Superior temporal gyrus (tissue), 1 donor: Measurements from ENCODE around the gene SORT1.
"Not testable (repeated sequence)": the region's sequence is repeated elsewhere in the genome, so short reads cannot be mapped to it uniquely, and the experiment has no call there.

Experiments used
- DNase-seq: peaks from one replicate; pipeline ENCODE4 v3.0.0-alpha.2; 2016; ENCODE audit errors: extremely low spot score

The SORT1 gene

GRCh38 chr1:109341944-109342930 is 55.5 kb downstream of the SORT1 start:
- no peak for DNase-seq

GRCh38 chr1:109338608-109339007 is 59.1 kb downstream of the SORT1 start:
- DNase-seq: no peak

GRCh38 chr1:109338091-109338490 is 59.6 kb downstream of the SORT1 start:
- no peak for DNase-seq

- no peak for DNase-seq
These were observed 62.6 kb downstream of the SORT1 start for GRCh38 chr1:109335091-109335490.

- no peak for DNase-seq
These were observed 66.6 kb downstream of the SORT1 start for GRCh38 chr1:109331113-109331512.

- peak; percentile 79 for DNase-seq
These were observed 70.4 kb downstream of the SORT1 start for GRCh38 chr1:109327285-109327684.

- peak; percentile 65 for DNase-seq
These were observed 74.7 kb downstream of the SORT1 start for GRCh38 chr1:109322974-109323373.

GRCh38 chr1:109319114-109319513 is 78.6 kb downstream of the SORT1 start:
- no peak for DNase-seq

GRCh38 chr1:109316506-109316905 is 81.2 kb downstream of the SORT1 start:
- no peak for DNase-seq

GRCh38 chr1:109315288-109315687 is 82.4 kb downstream of the SORT1 start:
- DNase-seq: no peak

- no peak for DNase-seq
These were observed 82.9 kb downstream of the SORT1 start for GRCh38 chr1:109314795-109315194.

GRCh38 chr1:109312978-109313775 is 84.5 kb downstream of the SORT1 start:
- peak; percentile 95 for DNase-seq

- peak; percentile 80 for DNase-seq
These were observed 85.5 kb downstream of the SORT1 start for GRCh38 chr1:109312246-109312645.

GRCh38 chr1:109309347-109309746 is 88.4 kb downstream of the SORT1 start:
- DNase-seq: no peak

- peak; percentile 82 for DNase-seq
These were observed 90.3 kb downstream of the SORT1 start for GRCh38 chr1:109307274-109308021.

GRCh38 chr1:109306832-109307273 is 90.9 kb downstream of the SORT1 start, which contains the start of gene MYBPHL:
Gene MYBPHL, minus strand, starts transcription at chr1:109307011. Its CDS starts 20 bp downstream, at chr1:109306991.
- no peak for DNase-seq

GRCh38 chr1:109305991-109306390 is 91.7 kb downstream of the SORT1 start:
- not testable (repeated sequence) for DNase-seq

- peak; percentile 96 for DNase-seq
These were observed 93.3 kb downstream of the SORT1 start for GRCh38 chr1:109304226-109304920.

- no peak for DNase-seq
These were observed 95.8 kb downstream of the SORT1 start for GRCh38 chr1:109301874-109302273.

GRCh38 chr1:109300650-109301151 is 97.0 kb downstream of the SORT1 start:
- no peak for DNase-seq
